Chondrocyte (in vitro differentiated cells): ENCODE measurements around the gene NOBOX. TPM values are rescaled to one million over a fixed set of nuclear protein-coding genes. Genes with fewer than 3 reads are reported as not detected.
"Not testable (repeated sequence)": the region's sequence is repeated elsewhere in the genome, so short reads cannot be mapped to it uniquely, and the experiment has no call there.

ENCODE experiments used
- DNase-seq: peaks from one replicate; pipeline ENCODE4 v3.0.0; 2021; ENCODE audit warnings: mixed read lengths, low spot score
- H3K27ac Mint-ChIP-seq: one replicate; pipeline ENCODE4 v1.8.0; 2021; ENCODE audit warnings: mild to moderate bottlenecking, moderate library complexity, mixed read lengths; ENCODE audit not compliant: unreplicated experiment
- H3K27me3 Mint-ChIP-seq: 2 replicates; pipeline ENCODE4 v1.8.0; 2021; ENCODE audit warnings: low read depth, mixed read lengths
- H3K36me3 Mint-ChIP-seq: 2 replicates; pipeline ENCODE4 v1.8.0; 2021; ENCODE audit warnings: low read depth, mixed read lengths
- H3K4me1 Mint-ChIP-seq: 2 replicates; pipeline ENCODE4 v1.8.0; 2021; ENCODE audit warnings: low read depth, mild to moderate bottlenecking, mixed read lengths
- H3K4me3 Mint-ChIP-seq: one replicate; pipeline ENCODE4 v1.8.0; 2021; ENCODE audit warnings: mild to moderate bottlenecking, moderate library complexity, mixed read lengths; ENCODE audit not compliant: unreplicated experiment
- H3K9me3 Mint-ChIP-seq: 2 replicates; pipeline ENCODE4 v1.8.0; 2021; ENCODE audit warnings: low read depth, mixed read lengths
- total RNA-seq: library from RNA; stranded (reverse); gene quantifications from 3 replicates; pipeline ENCODE4 v1.2.1, GENCODE V29; 2021
- TF ChIP-seq, protein P1 (sequence below): fragments of 200-600 bp; sonication (generic); IDR thresholded peaks from 2 replicates; pipeline ENCODE4 v1.5.0; 2021; ENCODE audit warnings: antibody characterized with exemption, mild to moderate bottlenecking, moderate library complexity

The NOBOX gene
- total RNA-seq, 1 donor from 2014 or later: not detected

DNA sequence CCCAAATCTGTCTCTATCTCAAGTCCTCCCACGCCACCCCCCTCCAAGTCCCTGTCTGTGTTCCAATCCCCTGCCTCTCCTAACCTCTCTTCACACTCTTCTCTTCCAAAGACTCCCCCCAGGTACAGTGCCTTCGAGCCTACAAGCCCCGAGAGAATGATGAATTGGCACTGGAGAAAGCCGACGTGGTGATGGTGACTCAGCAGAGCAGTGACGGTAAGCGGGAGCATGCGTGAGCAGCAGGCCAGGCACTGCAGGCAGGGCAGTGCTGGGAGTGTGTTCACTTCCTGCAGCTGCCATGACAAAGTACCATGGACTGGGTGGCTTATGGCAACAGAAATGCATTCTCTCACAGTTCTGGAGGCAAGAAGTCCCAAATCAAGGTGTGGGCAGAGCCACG lies 24.8 kb downstream of the NOBOX start:
- H3K27me3 Mint-ChIP-seq: no peaks in the 10 kb centered on the region
- H3K27ac Mint-ChIP-seq: no peak overlapping the region
- DNase-seq: no peak
- H3K36me3 Mint-ChIP-seq: peaks cover 5% of the 10 kb centered on the region
- no peak overlapping the region for H3K4me3 Mint-ChIP-seq
- no peaks in the 10 kb centered on the region for H3K4me1 Mint-ChIP-seq
- H3K9me3 Mint-ChIP-seq: peaks cover 4% of the 10 kb centered on the region
- TF ChIP-seq, protein P1, sequence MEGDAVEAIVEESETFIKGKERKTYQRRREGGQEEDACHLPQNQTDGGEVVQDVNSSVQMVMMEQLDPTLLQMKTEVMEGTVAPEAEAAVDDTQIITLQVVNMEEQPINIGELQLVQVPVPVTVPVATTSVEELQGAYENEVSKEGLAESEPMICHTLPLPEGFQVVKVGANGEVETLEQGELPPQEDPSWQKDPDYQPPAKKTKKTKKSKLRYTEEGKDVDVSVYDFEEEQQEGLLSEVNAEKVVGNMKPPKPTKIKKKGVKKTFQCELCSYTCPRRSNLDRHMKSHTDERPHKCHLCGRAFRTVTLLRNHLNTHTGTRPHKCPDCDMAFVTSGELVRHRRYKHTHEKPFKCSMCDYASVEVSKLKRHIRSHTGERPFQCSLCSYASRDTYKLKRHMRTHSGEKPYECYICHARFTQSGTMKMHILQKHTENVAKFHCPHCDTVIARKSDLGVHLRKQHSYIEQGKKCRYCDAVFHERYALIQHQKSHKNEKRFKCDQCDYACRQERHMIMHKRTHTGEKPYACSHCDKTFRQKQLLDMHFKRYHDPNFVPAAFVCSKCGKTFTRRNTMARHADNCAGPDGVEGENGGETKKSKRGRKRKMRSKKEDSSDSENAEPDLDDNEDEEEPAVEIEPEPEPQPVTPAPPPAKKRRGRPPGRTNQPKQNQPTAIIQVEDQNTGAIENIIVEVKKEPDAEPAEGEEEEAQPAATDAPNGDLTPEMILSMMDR: no peak

DNA sequence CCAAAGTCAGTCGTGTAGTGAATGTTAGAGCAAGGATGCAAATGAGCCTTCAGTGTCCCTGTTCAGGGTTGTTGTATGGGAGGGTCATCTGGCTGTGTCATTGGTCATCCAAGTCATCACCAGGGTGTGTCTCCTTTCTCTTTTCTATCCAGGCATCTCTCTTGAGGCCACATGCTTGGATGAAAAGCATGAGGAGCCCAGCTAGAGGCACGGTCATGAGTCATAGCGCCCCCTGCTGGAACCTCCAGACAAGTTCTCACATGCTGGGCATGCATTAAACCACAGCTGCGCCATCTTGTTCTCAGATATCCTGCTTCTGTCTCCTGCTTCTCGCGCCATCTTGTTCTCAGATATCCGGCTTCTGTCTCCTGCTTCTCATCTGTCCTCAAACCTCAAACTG lies 34.3 kb downstream of the NOBOX start:
- not testable (repeated sequence) for H3K27ac Mint-ChIP-seq, H3K9me3 Mint-ChIP-seq, H3K36me3 Mint-ChIP-seq, H3K4me1 Mint-ChIP-seq, H3K4me3 Mint-ChIP-seq, DNase-seq, H3K27me3 Mint-ChIP-seq

DNA sequence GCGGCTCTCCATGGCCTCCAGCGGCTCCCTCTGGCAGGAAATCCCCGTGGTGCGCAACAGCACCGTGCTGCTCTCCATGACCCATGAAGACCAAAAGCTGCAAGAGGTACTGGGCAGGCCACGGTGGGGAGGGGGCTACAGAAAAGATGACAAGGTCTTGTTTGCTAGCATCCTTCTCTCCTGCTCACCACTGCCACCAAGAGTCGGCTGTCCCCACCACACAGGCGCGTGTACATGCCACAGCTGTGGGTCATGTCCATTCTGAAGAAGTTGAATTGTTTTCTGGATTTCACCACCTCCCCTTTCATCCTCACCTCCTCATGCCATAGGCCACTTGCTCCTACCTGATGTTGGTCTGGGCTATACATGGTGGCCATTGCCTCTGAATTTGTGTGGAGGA lies 36.2 kb downstream of the NOBOX start:
- not testable (repeated sequence) for H3K9me3 Mint-ChIP-seq, H3K27me3 Mint-ChIP-seq, H3K36me3 Mint-ChIP-seq, DNase-seq, H3K4me3 Mint-ChIP-seq, H3K27ac Mint-ChIP-seq, H3K4me1 Mint-ChIP-seq

DNA sequence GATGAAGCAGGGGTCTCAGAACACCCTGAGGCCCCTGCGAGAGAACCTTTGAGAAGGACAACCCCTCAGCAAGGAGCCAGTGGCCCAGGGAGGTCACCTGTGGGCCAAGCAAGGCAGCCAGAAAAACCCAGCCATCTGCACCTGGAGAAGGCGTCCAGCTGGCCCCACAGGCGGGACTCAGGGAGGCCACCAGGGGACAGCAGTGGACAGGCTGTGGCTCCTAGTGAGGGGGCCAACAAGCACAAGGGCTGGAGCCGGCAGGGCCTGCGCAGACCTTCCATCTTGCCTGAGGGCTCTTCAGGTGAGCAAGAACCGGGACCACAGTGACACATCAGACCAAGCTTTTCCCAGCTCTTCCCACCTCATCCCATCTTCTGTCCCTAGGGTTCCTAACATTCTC lies 38.0 kb downstream of the NOBOX start:
- not testable (repeated sequence) for H3K36me3 Mint-ChIP-seq, H3K4me3 Mint-ChIP-seq, DNase-seq, H3K9me3 Mint-ChIP-seq, H3K4me1 Mint-ChIP-seq, H3K27me3 Mint-ChIP-seq, H3K27ac Mint-ChIP-seq

DNA sequence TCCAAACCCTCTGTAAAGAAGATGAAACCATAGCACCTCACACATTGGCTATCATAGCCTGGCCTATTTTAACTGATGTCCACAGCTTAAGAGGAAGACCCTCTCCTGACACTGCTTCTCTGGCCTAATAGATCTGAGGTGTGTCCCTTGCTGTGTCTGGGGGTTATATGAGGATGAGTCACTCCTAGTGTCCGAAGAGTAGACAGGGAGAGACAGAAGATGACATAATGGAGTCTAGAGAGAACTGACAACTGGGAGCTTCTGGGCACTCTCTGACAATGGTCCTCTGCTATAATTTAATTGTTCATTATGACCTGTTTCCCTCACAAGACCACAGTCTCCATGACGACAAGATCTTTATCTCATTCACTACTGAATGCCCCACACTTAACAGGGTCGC lies 41.4 kb downstream of the NOBOX start:
- H3K27me3 Mint-ChIP-seq, H3K4me1 Mint-ChIP-seq, H3K9me3 Mint-ChIP-seq, DNase-seq, H3K27ac Mint-ChIP-seq, H3K36me3 Mint-ChIP-seq, H3K4me3 Mint-ChIP-seq: not testable (repeated sequence)

DNA sequence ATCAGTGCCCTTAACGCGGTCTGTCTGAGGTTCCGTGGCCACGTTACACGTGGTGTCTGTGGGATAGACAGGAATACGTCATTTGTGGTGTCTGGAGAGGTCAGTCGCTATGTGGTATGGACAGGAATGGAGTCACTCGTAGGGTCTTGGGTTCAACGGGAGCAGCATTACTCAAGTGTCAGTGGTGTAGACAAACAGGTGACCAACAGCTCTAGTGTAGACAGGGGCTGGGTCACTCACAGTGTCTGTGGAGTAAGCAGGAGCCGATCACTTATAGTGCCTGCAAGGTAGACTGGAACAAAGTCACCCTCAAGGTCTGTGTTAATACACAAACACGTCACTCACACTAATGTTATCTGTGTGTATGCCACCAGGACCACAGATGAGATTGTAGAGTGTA lies 46.6 kb downstream of the NOBOX start:
- not testable (repeated sequence) for H3K4me1 Mint-ChIP-seq

DNA sequence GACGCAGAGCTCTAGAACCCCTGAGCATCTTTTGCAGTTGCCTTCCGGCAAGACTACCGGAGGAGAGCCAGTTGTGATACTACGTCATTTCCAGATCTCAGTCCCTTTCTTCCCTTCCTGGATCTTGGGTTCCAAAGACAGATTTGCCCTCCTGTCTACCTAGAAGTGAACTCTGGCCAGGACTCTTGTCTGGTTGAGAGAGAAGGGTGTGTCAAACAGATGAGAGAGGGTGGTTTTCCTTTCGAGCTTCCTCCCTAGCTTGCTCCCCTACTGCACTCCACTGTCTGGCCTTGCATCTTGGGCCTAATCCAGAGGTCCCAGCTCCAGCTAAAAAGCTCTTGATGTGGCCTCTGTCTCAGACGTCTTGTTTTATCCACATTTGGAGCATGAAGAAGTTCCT lies 47.3 kb downstream of the NOBOX start:
- DNase-seq, H3K9me3 Mint-ChIP-seq, H3K36me3 Mint-ChIP-seq, H3K27ac Mint-ChIP-seq, H3K4me1 Mint-ChIP-seq, H3K4me3 Mint-ChIP-seq, H3K27me3 Mint-ChIP-seq: not testable (repeated sequence)

More for the DNA sequence above, 46.6 kb downstream of the NOBOX start:
- not testable (repeated sequence) for H3K36me3 Mint-ChIP-seq, H3K9me3 Mint-ChIP-seq, DNase-seq, H3K27me3 Mint-ChIP-seq, H3K4me3 Mint-ChIP-seq, H3K27ac Mint-ChIP-seq

DNA sequence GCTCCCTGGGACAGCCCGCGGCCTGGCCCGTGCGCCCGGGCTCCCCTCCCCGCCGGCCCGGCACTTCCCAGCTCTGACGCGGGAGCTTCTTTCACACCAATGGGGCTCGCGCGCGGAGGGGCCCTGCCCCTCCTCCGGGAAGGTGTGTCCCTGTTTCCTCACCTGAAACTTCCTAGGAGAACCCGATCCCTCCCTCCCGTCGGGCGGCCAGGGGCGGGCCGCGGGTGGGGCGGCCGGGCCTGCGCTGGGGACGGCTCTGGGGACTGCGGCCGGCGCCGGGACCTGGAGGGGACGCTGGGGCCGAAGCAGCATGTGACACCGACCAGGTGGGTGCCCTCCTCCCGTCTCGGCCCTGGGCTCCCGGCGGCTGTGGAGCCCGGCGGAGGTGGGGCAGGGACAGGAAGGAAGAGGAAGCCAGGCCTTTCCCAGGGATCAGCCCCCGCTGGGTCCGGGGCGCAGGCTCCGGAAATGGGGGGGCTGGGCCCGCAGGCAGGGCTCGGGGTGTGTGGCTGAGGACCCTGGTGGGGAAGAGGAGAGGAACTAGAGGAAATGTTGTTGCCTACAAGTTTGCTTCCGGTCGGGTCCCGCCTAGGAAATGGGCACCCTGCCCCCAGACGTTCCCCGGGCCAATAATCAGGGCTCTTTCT lies 48.2 kb downstream of the NOBOX start, which contains the start of gene ARHGEF5:
TSS of gene ARHGEF5 (plus strand) at position 227 of the 647 bp plus-strand sequence. CDS start 7,268 bp downstream, outside the sequence.
- Mint-ChIP-seq H3K27ac (peak within 1 kb of the TSS; percentile 54), H3K4me3 (peak within 1 kb of the TSS; percentile 70)
- not testable (repeated sequence) for H3K36me3 Mint-ChIP-seq, H3K9me3 Mint-ChIP-seq, DNase-seq, H3K4me1 Mint-ChIP-seq, H3K27me3 Mint-ChIP-seq

DNA sequence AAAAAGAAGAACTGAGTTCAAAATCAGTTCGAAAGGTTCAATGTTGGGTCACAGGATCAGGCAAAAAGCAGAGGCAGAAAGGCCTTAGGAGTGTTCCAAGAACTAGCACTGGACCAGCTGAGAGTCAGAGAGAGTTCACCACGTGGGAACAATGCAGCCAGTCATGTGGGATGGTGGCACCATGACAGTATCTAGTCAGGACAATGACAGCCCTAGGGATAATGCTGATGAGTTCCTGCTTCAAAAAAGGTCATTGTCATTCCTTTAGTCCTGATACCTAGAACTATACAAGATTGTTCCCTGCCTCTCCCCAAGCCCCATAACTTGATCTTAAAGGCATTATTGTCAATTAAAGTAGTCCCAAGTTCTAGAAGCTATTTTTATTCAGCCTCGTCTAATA lies 51.8 kb downstream of the NOBOX start:
- not testable (repeated sequence) for H3K27me3 Mint-ChIP-seq, H3K36me3 Mint-ChIP-seq, H3K9me3 Mint-ChIP-seq, H3K4me3 Mint-ChIP-seq, H3K27ac Mint-ChIP-seq, DNase-seq, H3K4me1 Mint-ChIP-seq

DNA sequence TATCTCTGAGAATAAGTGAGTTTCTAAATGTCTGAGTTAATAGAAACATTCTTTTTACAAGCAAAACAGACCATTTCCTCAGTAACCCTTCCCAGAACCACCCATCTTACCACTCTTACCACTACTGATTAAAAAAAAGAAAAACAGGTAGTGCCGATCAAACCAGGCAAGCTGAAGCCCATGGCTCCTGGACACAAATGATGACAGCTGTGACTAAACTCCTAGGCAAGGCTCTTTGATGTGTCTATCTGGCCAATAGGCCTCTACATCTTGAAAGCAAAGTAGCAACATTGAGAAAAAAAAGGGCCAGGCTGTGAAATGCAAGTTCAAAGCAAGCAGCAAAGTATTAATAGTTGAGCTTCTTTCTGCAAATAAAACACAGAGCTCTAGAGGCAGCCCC lies 54.9 kb downstream of the NOBOX start:
- not testable (repeated sequence) for H3K4me3 Mint-ChIP-seq, H3K4me1 Mint-ChIP-seq, H3K27ac Mint-ChIP-seq, H3K9me3 Mint-ChIP-seq, DNase-seq, H3K27me3 Mint-ChIP-seq, H3K36me3 Mint-ChIP-seq
